ENCODE measurements around the gene TSPAN1. TPM values are rescaled to one million over a fixed set of nuclear protein-coding genes. Genes with fewer than 3 reads are reported as not detected.

The TSPAN1 gene
- total and polyA plus RNA-seq, 2 of the 13 experiments (the other 11 are each of a cell fraction or from before 2014, with no cell fraction given): 1.7 to 2.9 TPM

DNA sequence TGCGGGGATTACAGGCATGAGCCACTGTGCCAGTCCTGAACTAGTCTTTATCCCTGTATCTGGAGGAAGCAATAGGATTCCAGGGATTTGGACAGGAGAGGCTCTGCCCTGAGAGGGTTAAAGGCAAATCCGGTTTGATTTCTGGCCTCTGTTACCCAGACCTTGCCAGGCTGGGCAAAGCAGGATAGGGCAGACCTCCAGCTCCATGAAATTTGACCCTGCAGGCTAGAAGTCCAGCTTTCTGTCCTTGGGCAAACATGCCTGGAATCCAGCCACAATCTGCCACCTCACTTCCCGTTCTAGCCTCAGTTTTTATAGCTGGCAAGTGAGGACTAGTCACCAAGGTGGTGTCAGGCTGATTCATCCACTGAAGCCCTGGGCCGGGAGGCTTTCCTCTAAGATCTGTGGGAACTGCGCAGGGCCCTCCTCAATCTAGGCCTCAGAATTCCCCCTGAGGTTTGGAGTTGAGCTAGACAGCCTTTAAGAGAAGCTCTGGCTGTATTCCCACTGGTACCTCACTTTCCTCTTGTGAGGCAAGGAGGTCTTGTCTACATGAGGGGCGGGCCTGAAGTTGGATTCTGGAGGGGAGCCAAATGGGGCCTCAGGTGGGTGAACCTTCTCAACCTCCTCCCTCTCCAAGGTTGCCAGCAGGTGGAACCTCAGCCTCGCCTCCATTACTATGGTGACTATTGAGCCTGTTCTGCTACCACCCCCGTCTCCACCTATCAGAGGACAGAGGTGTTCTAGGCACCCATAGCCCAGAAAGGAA lies 8.4 kb downstream of the TSPAN1 start (continued):
- TF ChIP-seq, protein P1, sequence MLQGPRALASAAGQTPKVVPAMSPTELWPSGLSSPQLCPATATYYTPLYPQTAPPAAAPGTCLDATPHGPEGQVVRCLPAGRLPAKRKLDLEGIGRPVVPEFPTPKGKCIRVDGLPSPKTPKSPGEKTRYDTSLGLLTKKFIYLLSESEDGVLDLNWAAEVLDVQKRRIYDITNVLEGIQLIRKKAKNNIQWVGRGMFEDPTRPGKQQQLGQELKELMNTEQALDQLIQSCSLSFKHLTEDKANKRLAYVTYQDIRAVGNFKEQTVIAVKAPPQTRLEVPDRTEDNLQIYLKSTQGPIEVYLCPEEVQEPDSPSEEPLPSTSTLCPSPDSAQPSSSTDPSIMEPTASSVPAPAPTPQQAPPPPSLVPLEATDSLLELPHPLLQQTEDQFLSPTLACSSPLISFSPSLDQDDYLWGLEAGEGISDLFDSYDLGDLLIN (CRISPR knock-in tag; IDR thresholded peaks at IDR 0.05; ENCODE audit: borderline replicate concordance): no peak
- TF ChIP-seq ZNF382 (CRISPR knock-in tag; IDR thresholded peaks at IDR 0.05; ENCODE audit: borderline replicate concordance): no peak
- TF ChIP-seq, protein P2, sequence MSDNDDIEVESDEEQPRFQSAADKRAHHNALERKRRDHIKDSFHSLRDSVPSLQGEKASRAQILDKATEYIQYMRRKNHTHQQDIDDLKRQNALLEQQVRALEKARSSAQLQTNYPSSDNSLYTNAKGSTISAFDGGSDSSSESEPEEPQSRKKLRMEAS (IDR thresholded peaks at IDR 0.05): no peak
- no peak for TF ChIP-seq NR3C1 (CRISPR knock-in tag; IDR thresholded peaks at IDR 0.05)
- TF ChIP-seq MXI1 (IDR thresholded peaks at IDR 0.05; ENCODE audit: borderline replicate concordance, low read depth, low read length): peak; percentile 36; the same call in 1 of the 3 replicates
- TF ChIP-seq, protein P3, sequence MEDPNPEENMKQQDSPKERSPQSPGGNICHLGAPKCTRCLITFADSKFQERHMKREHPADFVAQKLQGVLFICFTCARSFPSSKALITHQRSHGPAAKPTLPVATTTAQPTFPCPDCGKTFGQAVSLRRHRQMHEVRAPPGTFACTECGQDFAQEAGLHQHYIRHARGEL (CRISPR knock-in tag; IDR thresholded peaks at IDR 0.05): no peak
- TF ChIP-seq ARHGAP35 (CRISPR knock-in tag; IDR thresholded peaks at IDR 0.05; ENCODE audit: borderline replicate concordance): no peak
- TF ChIP-seq SNAPC2 (CRISPR knock-in tag; IDR thresholded peaks at IDR 0.05): no peak
- TF ChIP-seq, protein P4, sequence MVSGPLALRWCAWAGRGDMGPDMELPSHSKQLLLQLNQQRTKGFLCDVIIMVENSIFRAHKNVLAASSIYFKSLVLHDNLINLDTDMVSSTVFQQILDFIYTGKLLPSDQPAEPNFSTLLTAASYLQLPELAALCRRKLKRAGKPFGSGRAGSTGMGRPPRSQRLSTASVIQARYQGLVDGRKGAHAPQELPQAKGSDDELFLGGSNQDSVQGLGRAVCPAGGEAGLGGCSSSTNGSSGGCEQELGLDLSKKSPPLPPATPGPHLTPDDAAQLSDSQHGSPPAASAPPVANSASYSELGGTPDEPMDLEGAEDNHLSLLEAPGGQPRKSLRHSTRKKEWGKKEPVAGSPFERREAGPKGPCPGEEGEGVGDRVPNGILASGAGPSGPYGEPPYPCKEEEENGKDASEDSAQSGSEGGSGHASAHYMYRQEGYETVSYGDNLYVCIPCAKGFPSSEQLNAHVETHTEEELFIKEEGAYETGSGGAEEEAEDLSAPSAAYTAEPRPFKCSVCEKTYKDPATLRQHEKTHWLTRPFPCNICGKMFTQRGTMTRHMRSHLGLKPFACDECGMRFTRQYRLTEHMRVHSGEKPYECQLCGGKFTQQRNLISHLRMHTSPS (CRISPR knock-in tag; IDR thresholded peaks at IDR 0.05; ENCODE audit: low read depth): peak; percentile 98
- TF ChIP-seq TP53 (CRISPR knock-in tag; conservative IDR thresholded peaks at IDR 0.05): peak; percentile 80; the same call in 1 of the 2 replicates
- no peak; the same call in 1 of the 2 replicates for TF ChIP-seq ZNF644 (CRISPR knock-in tag; IDR thresholded peaks at IDR 0.05; ENCODE audit: low read depth)
- TF ChIP-seq ASH2L (IDR thresholded peaks at IDR 0.05; ENCODE audit: insufficient read length, low read depth, low read length): peak; percentile 28
- no peak for TF ChIP-seq HMGA1 (CRISPR knock-in tag; conservative IDR thresholded peaks at IDR 0.05)
- TF ChIP-seq GFI1 (CRISPR knock-in tag; IDR thresholded peaks at IDR 0.05; ENCODE audit: borderline replicate concordance): 0 out of 2 replicates have a peak, but pooled peaks have one; percentile 26
- no peak for TF ChIP-seq SMAD3 (CRISPR knock-in tag; IDR thresholded peaks at IDR 0.05)
- no peak for TF ChIP-seq AGO1 (IDR thresholded peaks at IDR 0.05; ENCODE audit: low read depth, low read length, poor library complexity, severe bottlenecking)
- no peak for TF ChIP-seq ZNF616 (CRISPR knock-in tag; IDR thresholded peaks at IDR 0.05; ENCODE audit: low read depth)
- no peak for TF ChIP-seq SMYD3 (CRISPR knock-in tag; IDR thresholded peaks at IDR 0.05)
- TF ChIP-seq, protein P5, sequence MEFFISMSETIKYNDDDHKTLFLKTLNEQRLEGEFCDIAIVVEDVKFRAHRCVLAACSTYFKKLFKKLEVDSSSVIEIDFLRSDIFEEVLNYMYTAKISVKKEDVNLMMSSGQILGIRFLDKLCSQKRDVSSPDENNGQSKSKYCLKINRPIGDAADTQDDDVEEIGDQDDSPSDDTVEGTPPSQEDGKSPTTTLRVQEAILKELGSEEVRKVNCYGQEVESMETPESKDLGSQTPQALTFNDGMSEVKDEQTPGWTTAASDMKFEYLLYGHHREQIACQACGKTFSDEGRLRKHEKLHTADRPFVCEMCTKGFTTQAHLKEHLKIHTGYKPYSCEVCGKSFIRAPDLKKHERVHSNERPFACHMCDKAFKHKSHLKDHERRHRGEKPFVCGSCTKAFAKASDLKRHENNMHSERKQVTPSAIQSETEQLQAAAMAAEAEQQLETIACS (CRISPR knock-in tag; IDR thresholded peaks at IDR 0.05): no peak

Measured in HepG2 (cell line).